Kidney capillary endothelial cell (primary cell): ENCODE results near the gene SIPA1.
A peak's percentile ranks its signal among the peaks of the same experiment; 100 is the strongest.

Source experiments
- DNase-seq: peaks from one replicate; pipeline ENCODE4 v3.0.0-alpha.2; 2018; ENCODE audit warnings: low spot score

The SIPA1 gene

GRCh38 chr11:65607614-65608426 lies 30.1 kb upstream of the SIPA1 start:
- DNase-seq, result no peak

GRCh38 chr11:65609229-65609628 lies 28.7 kb upstream of the SIPA1 start:
- no peak for DNase-seq

GRCh38 chr11:65609665-65610064 lies 28.2 kb upstream of the SIPA1 start:
- no peak for DNase-seq

- DNase-seq, result no peak
Measured at GRCh38 chr11:65610404-65610803, 27.5 kb upstream of the SIPA1 start.

GRCh38 chr11:65611028-65611757 lies 26.7 kb upstream of the SIPA1 start:
- DNase-seq, result peak; percentile 70

GRCh38 chr11:65611758-65612603 lies 25.9 kb upstream of the SIPA1 start:
- DNase-seq, result peak; percentile 71

- no peak for DNase-seq
Measured at GRCh38 chr11:65612691-65613090, 25.2 kb upstream of the SIPA1 start.

GRCh38 chr11:65613091-65613928 lies 24.6 kb upstream of the SIPA1 start:
- DNase-seq, result no peak

GRCh38 chr11:65615229-65615949 lies 22.5 kb upstream of the SIPA1 start, which contains the start of gene PCNX3:
Gene PCNX3 (plus strand): TSS chr11:65615776. CDS start chr11:65616312, 536 bp downstream.
- peak; percentile 100 for DNase-seq

- no peak for DNase-seq
Measured at GRCh38 chr11:65615950-65616574, 21.8 kb upstream of the SIPA1 start.

- DNase-seq, result no peak
Measured at GRCh38 chr11:65616575-65617001, 21.3 kb upstream of the SIPA1 start.

- DNase-seq, result no peak
Measured at GRCh38 chr11:65617136-65617850, 20.6 kb upstream of the SIPA1 start.

- DNase-seq, result no peak
Measured at GRCh38 chr11:65617990-65618751, 19.7 kb upstream of the SIPA1 start.

- DNase-seq, result no peak
Measured at GRCh38 chr11:65618763-65619162, 19.1 kb upstream of the SIPA1 start.

GRCh38 chr11:65619281-65619928 lies 18.5 kb upstream of the SIPA1 start:
- DNase-seq, result no peak

- DNase-seq, result no peak
Measured at GRCh38 chr11:65620666-65621065, 17.2 kb upstream of the SIPA1 start.

GRCh38 chr11:65621460-65621859 lies 16.4 kb upstream of the SIPA1 start:
- DNase-seq, result no peak

- no peak for DNase-seq
Measured at GRCh38 chr11:65622011-65622410, 15.9 kb upstream of the SIPA1 start.
